ENCODE results near the gene RAPGEF4. TPM values are rescaled to one million over a fixed set of nuclear protein-coding genes. Genes with fewer than 3 reads are reported as not detected.

RAPGEF4 gene
- total RNA-seq, 1 donor from 2014 or later = 0.91 TPM

GRCh38 chr2:172863341-172863740 is 127.7 kb downstream of the RAPGEF4 start:
- Mint-ChIP-seq H3K9me3 (no peaks in the 10 kb centered on the region), H3K27ac (no peak overlapping the region), H3K4me1 (ENCODE audit: low read depth) (no peaks in the 10 kb centered on the region), H3K27me3 (ENCODE audit: low read depth) (peaks cover 23% of the 10 kb centered on the region), H3K36me3 (ENCODE audit: low read depth) (no peaks in the 10 kb centered on the region), H3K4me3 (ENCODE audit: low read depth) (no peak overlapping the region)
- intact Hi-C loops (cut with micrococcal nuclease) = loop anchor here (5.0 kb wide), 1 partner anchor 69 kb away; no protein-coding TSS in a partner anchor
- no peak for DNase-seq (ENCODE audit: low spot score)

GRCh38 chr2:172864182-172864581 is 128.5 kb downstream of the RAPGEF4 start:
- DNase-seq (ENCODE audit: low spot score) = no peak
- Mint-ChIP-seq H3K4me1 (ENCODE audit: low read depth) (no peaks in the 10 kb centered on the region), H3K27ac (no peak overlapping the region), H3K4me3 (ENCODE audit: low read depth) (no peak overlapping the region), H3K36me3 (ENCODE audit: low read depth) (no peaks in the 10 kb centered on the region), H3K27me3 (ENCODE audit: low read depth) (peaks cover 23% of the 10 kb centered on the region), H3K9me3 (no peaks in the 10 kb centered on the region)
- intact Hi-C loops (cut with micrococcal nuclease) = loop anchor here (5.0 kb wide), 1 partner anchor 68 kb away; no protein-coding TSS in a partner anchor

GRCh38 chr2:172865422-172865821 is 129.8 kb downstream of the RAPGEF4 start:
- Mint-ChIP-seq H3K4me3 (ENCODE audit: low read depth) (no peak overlapping the region), H3K27ac (no peak overlapping the region), H3K36me3 (ENCODE audit: low read depth) (no peaks in the 10 kb centered on the region), H3K27me3 (ENCODE audit: low read depth) (peaks cover 16% of the 10 kb centered on the region), H3K4me1 (ENCODE audit: low read depth) (no peaks in the 10 kb centered on the region), H3K9me3 (no peaks in the 10 kb centered on the region)
- intact Hi-C loops (cut with micrococcal nuclease) = no loop called here
- no peak for DNase-seq (ENCODE audit: low spot score)

GRCh38 chr2:172869861-172870260 is 134.2 kb downstream of the RAPGEF4 start:
- no peak overlapping the region for H3K4me3 Mint-ChIP-seq (ENCODE audit: low read depth)
- no peaks in the 10 kb centered on the region for H3K9me3 Mint-ChIP-seq
- H3K4me1 Mint-ChIP-seq (ENCODE audit: low read depth) = peaks cover 3% of the 10 kb centered on the region
- no peaks in the 10 kb centered on the region for H3K36me3 Mint-ChIP-seq (ENCODE audit: low read depth)
- H3K27me3 Mint-ChIP-seq (ENCODE audit: low read depth) = peaks cover 5% of the 10 kb centered on the region
- no peak for DNase-seq (ENCODE audit: low spot score)
- H3K27ac Mint-ChIP-seq = no peak overlapping the region
- intact Hi-C loops (cut with micrococcal nuclease) = no loop called here

GRCh38 chr2:172870396-172870795 is 134.8 kb downstream of the RAPGEF4 start:
- H3K36me3 Mint-ChIP-seq (ENCODE audit: low read depth) = no peaks in the 10 kb centered on the region
- no peak for DNase-seq (ENCODE audit: low spot score)
- H3K27ac Mint-ChIP-seq = no peak overlapping the region
- peaks cover 5% of the 10 kb centered on the region for H3K27me3 Mint-ChIP-seq (ENCODE audit: low read depth)
- intact Hi-C loops (cut with micrococcal nuclease) = no loop called here
- H3K4me1 Mint-ChIP-seq (ENCODE audit: low read depth) = peaks cover 3% of the 10 kb centered on the region
- no peak overlapping the region for H3K4me3 Mint-ChIP-seq (ENCODE audit: low read depth)
- no peaks in the 10 kb centered on the region for H3K9me3 Mint-ChIP-seq

GRCh38 chr2:172877826-172878225 is 142.2 kb downstream of the RAPGEF4 start:
- no peak for DNase-seq (ENCODE audit: low spot score)
- no peaks in the 10 kb centered on the region for H3K36me3 Mint-ChIP-seq (ENCODE audit: low read depth)
- no peak overlapping the region for H3K27ac Mint-ChIP-seq
- intact Hi-C loops (cut with micrococcal nuclease) = no loop called here
- H3K4me1 Mint-ChIP-seq (ENCODE audit: low read depth) = no peaks in the 10 kb centered on the region
- H3K27me3 Mint-ChIP-seq (ENCODE audit: low read depth) = peaks cover 12% of the 10 kb centered on the region
- no peak overlapping the region for H3K4me3 Mint-ChIP-seq (ENCODE audit: low read depth)
- H3K9me3 Mint-ChIP-seq = no peaks in the 10 kb centered on the region

- no peak overlapping the region for H3K27ac Mint-ChIP-seq
- no peaks in the 10 kb centered on the region for H3K4me1 Mint-ChIP-seq (ENCODE audit: low read depth)
- no peaks in the 10 kb centered on the region for H3K9me3 Mint-ChIP-seq
- peaks cover 12% of the 10 kb centered on the region for H3K27me3 Mint-ChIP-seq (ENCODE audit: low read depth)
- intact Hi-C loops (cut with micrococcal nuclease) = no loop called here
- no peaks in the 10 kb centered on the region for H3K36me3 Mint-ChIP-seq (ENCODE audit: low read depth)
- no peak overlapping the region for H3K4me3 Mint-ChIP-seq (ENCODE audit: low read depth)
- no peak for DNase-seq (ENCODE audit: low spot score)
These were observed 142.6 kb downstream of the RAPGEF4 start for GRCh38 chr2:172878260-172878659.

GRCh38 chr2:172884336-172884735 is 148.7 kb downstream of the RAPGEF4 start:
- no peak overlapping the region for H3K27ac Mint-ChIP-seq
- no peaks in the 10 kb centered on the region for H3K36me3 Mint-ChIP-seq (ENCODE audit: low read depth)
- intact Hi-C loops (cut with micrococcal nuclease) = no loop called here
- H3K9me3 Mint-ChIP-seq = no peaks in the 10 kb centered on the region
- no peak for DNase-seq (ENCODE audit: low spot score)
- H3K27me3 Mint-ChIP-seq (ENCODE audit: low read depth) = peaks cover 13% of the 10 kb centered on the region
- H3K4me3 Mint-ChIP-seq (ENCODE audit: low read depth) = no peak overlapping the region
- no peaks in the 10 kb centered on the region for H3K4me1 Mint-ChIP-seq (ENCODE audit: low read depth)

- Mint-ChIP-seq H3K27me3 (ENCODE audit: low read depth) (peaks cover 14% of the 10 kb centered on the region), H3K27ac (no peak overlapping the region), H3K36me3 (ENCODE audit: low read depth) (no peaks in the 10 kb centered on the region), H3K9me3 (no peaks in the 10 kb centered on the region), H3K4me1 (ENCODE audit: low read depth) (no peaks in the 10 kb centered on the region), H3K4me3 (ENCODE audit: low read depth) (no peak overlapping the region)
- intact Hi-C loops (cut with micrococcal nuclease) = no loop called here
- DNase-seq (ENCODE audit: low spot score) = no peak
These were observed 150.4 kb downstream of the RAPGEF4 start for GRCh38 chr2:172885996-172886395.

GRCh38 chr2:172887280-172887679 is 151.6 kb downstream of the RAPGEF4 start:
- DNase-seq (ENCODE audit: low spot score) = no peak
- no peak overlapping the region for H3K4me3 Mint-ChIP-seq (ENCODE audit: low read depth)
- H3K27me3 Mint-ChIP-seq (ENCODE audit: low read depth) = peaks cover 19% of the 10 kb centered on the region
- H3K27ac Mint-ChIP-seq = no peak overlapping the region
- no peaks in the 10 kb centered on the region for H3K4me1 Mint-ChIP-seq (ENCODE audit: low read depth)
- intact Hi-C loops (cut with micrococcal nuclease) = no loop called here
- H3K9me3 Mint-ChIP-seq = no peaks in the 10 kb centered on the region
- H3K36me3 Mint-ChIP-seq (ENCODE audit: low read depth) = no peaks in the 10 kb centered on the region

GRCh38 chr2:172888714-172889669 is 153.3 kb downstream of the RAPGEF4 start:
- H3K4me1 Mint-ChIP-seq (ENCODE audit: low read depth) = no peaks in the 10 kb centered on the region
- intact Hi-C loops (cut with micrococcal nuclease) = no loop called here
- no peak overlapping the region for H3K27ac Mint-ChIP-seq
- no peak overlapping the region for H3K4me3 Mint-ChIP-seq (ENCODE audit: low read depth)
- no peaks in the 10 kb centered on the region for H3K9me3 Mint-ChIP-seq
- no peaks in the 10 kb centered on the region for H3K36me3 Mint-ChIP-seq (ENCODE audit: low read depth)
- no peak for DNase-seq (ENCODE audit: low spot score)
- peaks cover 23% of the 10 kb centered on the region for H3K27me3 Mint-ChIP-seq (ENCODE audit: low read depth)

GRCh38 chr2:172889768-172890430 is 154.3 kb downstream of the RAPGEF4 start:
- no peak overlapping the region for H3K4me3 Mint-ChIP-seq (ENCODE audit: low read depth)
- DNase-seq (ENCODE audit: low spot score) = no peak

GRCh38 chr2:172893111-172893510 is 157.5 kb downstream of the RAPGEF4 start:
- intact Hi-C loops (cut with micrococcal nuclease) = no loop called here
- Mint-ChIP-seq H3K36me3 (ENCODE audit: low read depth) (no peaks in the 10 kb centered on the region), H3K4me1 (ENCODE audit: low read depth) (no peaks in the 10 kb centered on the region), H3K27ac (no peak overlapping the region), H3K9me3 (no peaks in the 10 kb centered on the region), H3K4me3 (ENCODE audit: low read depth) (no peak overlapping the region), H3K27me3 (ENCODE audit: low read depth) (peaks cover 35% of the 10 kb centered on the region)
- no peak for DNase-seq (ENCODE audit: low spot score)

More at GRCh38 chr2:172889768-172890430, 154.3 kb downstream of the RAPGEF4 start:
- Mint-ChIP-seq H3K4me1 (ENCODE audit: low read depth) (no peaks in the 10 kb centered on the region), H3K36me3 (ENCODE audit: low read depth) (no peaks in the 10 kb centered on the region), H3K27ac (no peak overlapping the region), H3K27me3 (ENCODE audit: low read depth) (peaks cover 26% of the 10 kb centered on the region), H3K9me3 (no peaks in the 10 kb centered on the region)
- intact Hi-C loops (cut with micrococcal nuclease) = no loop called here
